OCI-M2 (cell line): ENCODE results near the gene POU1F1.
"Not testable (repeated sequence)": the region's sequence is repeated elsewhere in the genome, so short reads cannot be mapped to it uniquely, and the experiment has no call there.

Source experiments
- DNase-seq: peaks from one replicate; lab custom pipeline; 2025; ENCODE audit not compliant: unreplicated experiment; lab: John Stamatoyannopoulos, UW

POU1F1 gene, protein sequence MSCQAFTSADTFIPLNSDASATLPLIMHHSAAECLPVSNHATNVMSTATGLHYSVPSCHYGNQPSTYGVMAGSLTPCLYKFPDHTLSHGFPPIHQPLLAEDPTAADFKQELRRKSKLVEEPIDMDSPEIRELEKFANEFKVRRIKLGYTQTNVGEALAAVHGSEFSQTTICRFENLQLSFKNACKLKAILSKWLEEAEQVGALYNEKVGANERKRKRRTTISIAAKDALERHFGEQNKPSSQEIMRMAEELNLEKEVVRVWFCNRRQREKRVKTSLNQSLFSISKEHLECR

DNA sequence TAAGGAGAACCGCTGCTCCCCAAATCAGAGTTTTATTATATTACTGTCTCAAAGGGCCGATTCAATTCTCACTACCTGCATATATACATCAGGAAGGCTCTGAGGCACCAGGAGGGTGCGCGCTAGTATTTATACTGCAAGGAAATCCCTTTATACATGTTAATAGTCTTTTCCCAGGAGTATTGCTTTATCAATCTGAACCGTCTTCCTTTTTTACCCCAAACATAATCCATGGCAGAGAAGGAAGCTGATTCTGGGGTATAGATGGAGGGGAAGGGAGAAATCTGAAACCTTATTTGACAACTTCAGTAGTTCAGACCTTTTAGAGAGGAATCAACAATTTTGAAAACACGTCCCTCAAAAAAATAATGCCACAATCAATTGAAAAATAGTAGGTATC, at the start of gene POU1F1:
POU1F1 (minus strand) TSS at position 101 of the 400 bp plus-strand sequence. CDS start 122 bp downstream, outside the sequence.
- DNase-seq = no peak

DNA sequence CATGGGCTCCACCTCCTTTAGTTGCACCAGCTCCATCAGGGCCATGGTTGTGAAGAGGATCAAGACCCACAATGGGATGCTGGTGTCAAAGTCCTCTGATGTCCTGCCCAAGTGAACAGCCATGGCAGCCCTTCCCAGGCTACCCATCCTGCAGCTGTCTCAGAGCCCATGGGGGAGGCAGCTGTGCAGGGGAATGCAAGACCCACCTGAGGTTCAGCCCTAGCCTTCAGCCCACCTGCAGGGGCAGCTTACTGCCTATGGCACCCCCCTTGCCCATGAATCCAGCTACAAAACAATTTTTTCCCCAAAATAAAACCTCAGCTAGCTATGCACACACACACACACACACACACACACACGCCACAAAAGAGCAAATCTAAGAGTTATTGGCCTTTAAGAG, 48.2 kb upstream of the POU1F1 start:
- no peak for DNase-seq

DNA sequence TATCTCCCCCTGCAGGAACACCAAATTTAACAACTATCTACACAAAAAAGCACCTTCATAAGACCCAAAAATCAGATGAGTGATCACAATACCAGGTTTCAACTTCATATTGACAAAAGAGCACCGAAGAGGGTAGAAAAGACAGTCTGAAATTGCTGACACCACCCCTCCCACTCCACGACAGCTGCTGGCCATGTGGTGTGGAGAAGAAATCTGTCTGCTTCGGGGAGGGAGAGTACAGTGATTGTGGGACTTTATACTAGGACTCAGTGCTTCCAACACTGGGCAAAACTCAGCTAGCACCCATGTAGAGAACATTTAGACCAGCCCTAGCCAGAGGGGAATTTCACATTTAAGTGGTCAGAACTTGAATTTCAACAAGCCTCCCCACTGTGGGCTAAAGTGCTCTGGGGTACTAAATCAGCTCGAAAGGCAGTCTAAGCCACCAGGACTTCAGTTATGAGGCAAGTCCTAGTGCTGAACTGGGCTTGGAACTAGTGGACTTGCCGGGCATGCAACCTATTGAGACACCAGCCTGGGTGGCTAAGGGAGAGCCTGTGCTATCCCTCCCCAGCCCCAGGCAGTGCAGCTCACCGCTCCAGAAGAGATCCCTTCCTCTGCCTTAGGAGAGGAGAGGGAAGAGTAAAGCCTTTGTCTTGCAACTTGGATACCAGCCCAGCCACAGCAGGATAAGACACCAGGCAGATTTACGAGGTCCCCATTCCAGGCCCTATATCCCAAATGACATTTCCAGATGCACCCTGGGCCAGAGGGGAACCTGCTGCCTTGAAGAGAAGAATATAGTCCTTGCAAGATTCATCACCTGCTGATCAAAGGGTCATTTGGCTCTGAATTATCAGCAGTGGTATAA, 44.6 kb upstream of the POU1F1 start:
- no peak for DNase-seq

DNA sequence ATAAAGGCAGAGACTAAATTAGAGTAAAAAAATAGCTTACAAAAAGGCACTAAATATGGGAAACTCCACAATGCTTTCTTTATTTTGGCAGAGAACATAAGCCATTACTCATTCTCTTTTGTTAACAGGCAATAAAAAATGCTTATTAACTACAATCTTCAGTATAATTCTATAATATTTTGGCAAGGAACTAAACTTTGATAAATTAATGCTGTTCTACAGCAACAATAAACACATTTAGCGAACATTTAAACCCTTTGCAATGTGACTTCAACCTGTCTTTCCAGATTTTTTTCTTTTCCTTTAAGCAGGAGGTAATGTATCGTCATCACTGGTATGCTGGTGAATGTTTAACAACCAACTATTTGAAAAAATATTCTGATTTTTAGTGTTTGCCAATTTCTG, 42.2 kb upstream of the POU1F1 start:
- no peak for DNase-seq

DNA sequence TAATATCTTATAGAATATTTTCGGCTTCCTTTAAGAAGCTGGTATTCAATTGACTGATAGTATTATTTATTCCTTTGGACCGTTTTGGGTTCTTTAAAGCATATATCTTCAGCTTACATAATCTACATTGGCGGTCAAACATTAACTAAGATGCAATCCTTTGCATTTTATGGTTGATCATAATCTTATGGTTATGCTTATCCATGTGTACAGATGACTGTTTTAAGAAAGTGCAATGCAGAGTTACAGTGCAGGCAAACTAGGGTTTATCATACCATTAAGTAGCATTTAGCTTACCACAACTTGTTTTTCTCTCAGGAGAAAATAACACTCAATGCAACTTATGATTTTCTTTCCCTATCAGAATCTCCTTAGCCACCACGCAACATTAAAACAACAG, 41.4 kb upstream of the POU1F1 start:
- no peak for DNase-seq

DNA sequence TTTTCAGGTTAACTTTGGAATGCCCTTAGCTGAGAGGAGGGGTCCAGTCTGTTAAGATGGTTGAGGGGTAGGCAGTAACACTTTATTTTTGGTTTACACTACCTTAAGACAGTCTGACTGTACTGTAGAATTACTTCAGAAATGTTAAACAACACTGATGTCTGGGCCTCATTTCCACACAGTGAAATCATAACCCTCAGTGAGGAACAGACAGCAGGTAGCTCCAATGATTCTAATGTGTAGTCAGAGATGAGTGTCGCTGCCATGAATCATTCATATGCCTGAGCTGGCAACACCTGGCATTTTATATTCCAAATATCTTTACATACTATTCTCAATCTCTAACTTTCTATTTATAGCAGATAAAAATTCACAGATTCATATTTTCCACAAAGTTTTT, 37.3 kb upstream of the POU1F1 start:
- no peak for DNase-seq

DNA sequence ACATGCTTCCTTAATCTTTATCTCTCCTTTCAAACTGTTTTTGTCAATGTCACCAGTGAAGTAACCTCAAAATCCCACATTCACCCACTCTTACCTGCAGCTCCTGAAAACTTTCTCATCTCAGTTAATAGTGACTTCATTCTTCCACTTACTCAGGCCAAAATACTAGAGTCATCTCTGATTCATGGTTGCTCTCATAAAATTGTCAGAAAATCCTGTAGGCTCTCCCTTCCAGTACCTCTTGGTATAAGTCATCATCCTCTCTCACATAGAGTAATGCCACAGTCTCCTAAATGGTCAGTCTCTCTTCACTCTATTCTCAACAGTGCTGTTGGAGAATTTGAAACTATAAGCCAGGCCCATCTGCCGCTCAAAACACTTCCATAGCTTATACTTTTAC, 34.9 kb upstream of the POU1F1 start:
- DNase-seq = no peak

DNA sequence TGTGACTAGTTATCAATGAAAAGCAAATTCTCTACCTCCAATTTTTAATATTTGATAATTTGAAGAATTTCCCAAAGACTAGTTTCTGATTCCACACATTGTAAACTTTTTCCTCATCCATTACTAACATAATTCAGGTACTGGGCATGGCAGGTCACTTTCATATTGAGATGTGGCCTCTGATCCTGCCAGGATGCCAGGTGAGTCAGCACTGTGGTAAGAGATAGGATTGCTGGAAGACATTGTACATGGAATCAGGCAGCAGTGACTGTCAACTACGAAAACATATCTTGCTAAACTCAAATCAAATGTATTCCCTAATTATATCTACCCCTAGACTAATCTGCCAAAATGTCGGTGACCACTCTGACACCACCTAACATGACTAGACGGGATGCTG, 33.2 kb upstream of the POU1F1 start:
- DNase-seq = no peak

DNA sequence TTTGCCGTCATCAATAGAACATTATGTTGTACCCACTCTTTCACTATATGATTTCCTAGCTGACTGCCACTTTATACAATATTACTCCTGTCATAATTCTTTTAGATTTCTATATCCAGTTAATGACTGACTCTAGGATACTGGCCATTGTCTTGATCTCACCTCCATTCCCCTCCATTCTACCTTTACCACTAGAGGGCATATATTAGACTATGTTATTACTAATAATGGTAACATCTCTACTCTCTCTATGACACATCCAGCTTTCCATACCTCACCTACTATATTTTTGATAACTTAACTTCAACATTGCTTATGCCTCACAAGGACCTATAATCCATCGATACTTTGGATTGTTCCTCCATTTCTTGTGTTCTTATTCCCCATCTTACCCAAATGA, 31.4 kb upstream of the POU1F1 start:
- no peak for DNase-seq

DNA sequence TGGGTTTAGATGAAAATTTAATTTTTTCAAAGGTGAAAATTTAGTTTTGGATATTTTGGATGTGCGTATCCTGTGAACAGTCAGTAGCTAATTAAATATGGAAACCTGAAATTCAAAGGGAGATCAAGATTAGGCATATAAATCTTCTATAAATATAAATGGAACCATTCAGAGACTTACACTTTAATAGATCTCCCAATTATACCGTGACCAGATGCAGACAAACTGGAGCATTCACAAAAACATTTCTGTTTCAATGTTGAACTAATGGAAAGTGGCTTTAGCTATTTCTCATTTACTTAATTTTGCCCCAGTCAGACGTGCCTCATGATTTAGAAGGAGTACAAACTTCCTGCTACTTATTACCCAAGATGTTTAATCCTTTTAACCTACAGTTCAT, 29.1 kb upstream of the POU1F1 start:
- DNase-seq = no peak

DNA sequence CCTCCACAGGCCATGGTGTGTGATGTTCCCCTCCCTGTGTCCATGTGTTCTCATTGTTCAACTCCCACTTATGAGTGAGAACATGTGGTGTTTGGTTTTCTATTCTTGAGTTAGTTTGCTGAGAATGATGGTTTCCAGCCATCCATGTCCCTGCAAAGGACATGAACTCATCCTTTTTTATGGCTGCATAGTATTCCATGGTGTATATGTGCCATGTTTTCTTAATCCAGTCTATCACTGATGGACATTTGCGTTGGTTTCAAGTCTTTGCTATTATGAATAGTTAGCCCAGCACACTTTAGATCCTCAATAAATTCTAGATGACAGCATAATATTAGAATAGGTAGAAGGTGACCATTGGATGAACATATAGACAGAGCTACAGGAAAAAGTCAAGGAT, 28.6 kb upstream of the POU1F1 start:
- DNase-seq = not testable (repeated sequence)

DNA sequence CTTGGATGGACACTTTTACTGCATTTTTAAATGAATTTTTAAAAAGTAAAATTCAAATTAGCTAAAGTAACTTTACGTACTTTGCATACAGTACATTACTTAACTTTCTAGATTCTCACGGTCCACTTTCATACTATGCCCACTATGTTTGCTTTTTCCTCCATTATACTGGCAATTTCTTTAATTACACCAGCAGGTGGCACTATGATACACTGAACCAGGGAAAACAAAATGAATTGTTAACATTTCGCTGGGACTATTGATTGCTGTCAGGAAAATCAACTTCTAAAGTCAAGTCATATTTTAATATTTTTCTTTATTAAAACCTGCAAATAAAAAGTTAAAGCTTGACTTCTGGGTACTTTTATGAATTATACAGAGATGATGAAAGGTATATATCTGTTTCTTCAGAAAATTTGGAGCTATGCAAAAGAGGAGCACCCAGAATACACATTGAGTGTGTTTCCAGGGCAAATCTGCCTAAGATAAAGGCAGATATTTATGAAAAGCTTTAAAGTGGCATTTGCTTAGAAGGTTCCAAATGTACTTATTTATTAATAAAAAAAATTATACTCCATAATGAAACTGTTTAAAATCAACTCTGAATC, 21.8 kb upstream of the POU1F1 start:
- no peak for DNase-seq

DNA sequence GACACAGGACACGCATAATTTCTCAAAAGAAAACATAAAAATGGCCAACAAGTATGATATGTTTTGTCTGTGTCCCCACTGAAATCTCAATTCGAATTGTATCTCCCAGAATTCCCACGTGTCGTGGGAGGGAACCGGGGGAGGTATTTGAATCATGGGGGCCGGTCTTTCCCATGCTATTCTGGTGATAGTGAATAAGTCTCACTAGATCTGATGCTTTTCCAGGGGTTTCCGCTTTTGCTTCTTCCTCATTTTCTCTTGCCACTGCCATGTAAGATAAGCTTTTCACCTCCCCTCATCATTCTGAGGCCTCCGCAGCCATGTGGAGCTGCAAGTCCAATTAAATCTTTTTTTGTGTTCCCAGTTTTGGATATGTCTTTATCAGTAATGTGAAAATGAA, 12.1 kb upstream of the POU1F1 start:
- DNase-seq = no peak

DNA sequence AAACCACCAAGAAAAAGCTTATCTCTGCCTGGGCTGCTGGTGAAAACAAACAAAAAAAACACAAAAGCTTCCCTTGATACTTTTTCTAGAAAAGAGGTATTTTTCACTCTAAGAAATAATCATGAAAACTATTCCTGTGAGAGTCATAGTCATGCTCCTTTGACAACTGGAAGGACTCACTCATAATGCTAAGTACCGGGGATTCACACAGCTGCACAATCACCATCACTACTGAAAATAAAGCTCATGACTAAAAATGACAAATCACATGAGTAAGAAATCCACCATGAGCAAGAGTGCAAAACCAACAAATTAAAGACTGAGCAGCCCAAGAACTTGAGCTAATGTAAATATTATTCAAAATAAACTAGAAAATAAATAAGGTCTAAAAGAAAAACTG, 10.6 kb upstream of the POU1F1 start:
- DNase-seq = no peak

DNA sequence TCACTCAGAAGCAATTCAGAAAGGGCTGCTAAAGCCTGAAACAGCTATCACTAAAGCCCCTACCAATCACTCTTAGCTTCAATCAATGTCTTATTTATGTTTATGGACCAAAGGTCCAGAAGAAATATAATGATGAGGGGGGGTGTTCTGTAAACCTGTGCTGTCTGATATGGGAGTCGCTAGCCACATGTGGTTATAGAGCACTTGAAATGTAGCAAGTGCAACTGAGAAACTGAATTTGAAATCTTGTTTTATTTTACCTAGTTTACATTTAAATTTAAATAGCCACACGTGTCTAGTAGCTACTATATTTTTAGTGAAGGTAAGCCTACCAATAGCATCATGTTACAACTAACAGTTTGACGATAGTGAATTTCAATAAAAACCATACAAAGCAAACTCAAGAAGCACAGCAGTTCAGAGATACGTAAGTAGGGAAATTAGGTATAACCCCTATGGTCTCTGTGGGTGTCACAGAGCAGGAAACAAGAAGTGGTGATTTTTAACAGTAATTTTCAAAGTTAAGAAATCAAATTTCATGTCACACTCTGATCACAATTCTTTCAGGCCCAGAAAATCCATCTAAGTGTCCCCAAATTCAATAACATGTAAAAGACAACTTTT, 3.6 kb downstream of the POU1F1 start:
- no peak for DNase-seq

DNA sequence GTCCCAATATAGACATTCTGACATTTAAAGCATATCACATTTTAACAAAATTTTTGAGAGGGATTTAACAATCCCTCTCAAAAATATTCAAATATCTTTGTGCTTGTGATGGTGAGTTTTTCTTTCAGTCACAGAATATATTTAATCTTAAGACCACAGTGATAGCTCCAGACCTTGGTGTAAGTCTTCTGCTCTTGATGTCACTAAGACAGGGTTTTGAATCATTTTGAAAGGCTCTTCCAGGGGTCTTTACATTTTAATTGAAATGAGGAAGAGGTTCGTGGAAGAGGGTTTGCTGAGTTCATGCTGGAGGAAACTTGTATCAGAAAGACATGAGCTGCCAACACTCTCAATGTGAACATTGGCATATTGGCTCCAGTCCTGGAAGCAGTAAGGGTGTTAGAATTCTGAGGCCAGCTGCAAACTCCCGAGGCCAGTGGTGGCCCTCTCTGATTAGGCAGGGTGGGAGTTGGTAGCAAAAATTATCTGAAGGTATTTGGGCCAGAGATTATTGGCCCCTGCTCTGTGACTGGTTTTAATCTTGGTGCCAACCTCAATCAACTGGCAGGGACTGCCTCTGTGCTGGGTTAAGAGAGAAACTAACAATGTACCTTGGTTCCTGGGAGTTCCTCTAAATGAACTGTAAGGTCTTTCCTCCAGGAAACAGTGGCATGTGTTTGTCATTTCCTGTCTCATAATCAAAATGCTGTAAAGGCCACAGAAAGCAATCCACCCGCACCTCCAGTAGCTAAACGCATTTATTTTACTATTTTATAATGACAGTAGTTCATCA, 5.3 kb downstream of the POU1F1 start:
- no peak for DNase-seq

DNA sequence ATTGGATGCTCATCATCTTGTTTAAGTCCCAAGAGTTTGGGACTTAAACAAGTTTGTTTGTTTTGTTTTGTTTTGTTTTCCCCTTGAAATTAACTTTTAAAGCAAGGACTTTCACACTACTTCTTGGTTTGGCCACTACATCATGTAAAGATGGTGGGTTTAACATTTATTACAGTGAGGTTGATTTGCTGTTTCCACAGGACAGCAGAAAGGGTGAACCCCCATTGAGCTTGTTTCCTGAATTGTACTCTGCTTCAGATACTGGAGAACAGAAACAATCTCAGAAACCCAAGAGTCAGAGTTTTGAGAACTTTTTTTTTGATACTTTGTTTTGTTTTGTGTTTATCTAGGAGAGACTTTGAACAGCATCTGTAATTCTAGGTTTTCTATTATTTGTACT, 6.7 kb downstream of the POU1F1 start:
- DNase-seq = no peak

DNA sequence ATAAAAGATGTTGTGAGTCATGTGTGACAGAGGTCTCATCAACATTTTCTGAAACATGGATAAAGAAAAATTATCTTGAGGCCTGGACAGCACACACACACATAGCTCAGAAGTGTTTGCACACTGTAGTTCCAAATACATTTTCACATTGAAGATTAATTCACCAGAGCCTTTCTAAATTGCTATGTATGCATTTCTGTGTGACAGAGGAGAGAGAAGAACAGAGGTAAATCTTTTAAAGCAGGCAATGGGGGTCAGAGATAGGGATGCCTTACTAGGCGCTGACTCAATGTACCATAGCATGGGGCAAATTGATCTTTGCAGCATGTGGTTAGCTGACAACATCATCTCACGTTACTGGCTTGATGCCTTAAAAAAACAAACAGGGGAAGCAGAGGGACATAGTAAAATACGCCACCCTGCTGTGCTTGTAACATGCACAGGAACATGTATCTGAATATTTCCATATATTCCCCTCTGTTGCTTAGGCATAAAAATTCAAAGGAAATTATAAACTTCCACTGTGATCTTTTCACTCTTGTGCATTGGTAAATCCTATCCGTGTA, 7.7 kb downstream of the POU1F1 start:
- no peak for DNase-seq

DNA sequence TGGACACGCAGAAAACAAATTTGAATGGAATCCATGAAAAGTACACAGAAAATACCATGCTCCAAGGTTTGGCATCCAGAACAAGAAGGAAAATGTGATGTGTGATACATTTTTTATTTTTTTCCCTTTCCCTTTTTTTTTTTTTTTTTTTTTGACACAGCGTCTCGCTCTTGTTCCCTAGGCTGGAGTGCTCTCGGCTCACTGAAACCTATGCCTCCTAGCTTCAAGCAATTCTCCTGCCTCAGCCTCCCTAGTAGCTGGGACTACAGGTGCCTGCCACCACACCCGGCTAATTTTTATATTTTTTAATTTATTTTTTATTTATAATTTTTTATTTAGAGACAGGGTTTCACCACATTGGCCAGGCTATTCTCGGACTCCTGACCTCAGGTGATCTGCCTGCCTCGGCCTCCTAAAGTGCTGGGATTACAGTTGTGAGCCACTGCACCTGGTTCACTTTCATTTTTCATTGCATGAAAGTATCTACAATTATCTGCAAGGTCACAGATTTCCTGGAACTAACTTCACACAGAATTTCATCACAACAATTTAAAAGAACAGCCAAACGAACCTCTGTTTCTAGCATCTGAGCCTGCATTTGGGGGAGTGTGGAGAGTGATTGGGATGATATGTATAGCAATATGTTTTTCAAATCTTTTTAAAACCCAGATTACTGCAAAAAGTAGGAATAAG, 8.3 kb downstream of the POU1F1 start:
- no peak for DNase-seq

DNA sequence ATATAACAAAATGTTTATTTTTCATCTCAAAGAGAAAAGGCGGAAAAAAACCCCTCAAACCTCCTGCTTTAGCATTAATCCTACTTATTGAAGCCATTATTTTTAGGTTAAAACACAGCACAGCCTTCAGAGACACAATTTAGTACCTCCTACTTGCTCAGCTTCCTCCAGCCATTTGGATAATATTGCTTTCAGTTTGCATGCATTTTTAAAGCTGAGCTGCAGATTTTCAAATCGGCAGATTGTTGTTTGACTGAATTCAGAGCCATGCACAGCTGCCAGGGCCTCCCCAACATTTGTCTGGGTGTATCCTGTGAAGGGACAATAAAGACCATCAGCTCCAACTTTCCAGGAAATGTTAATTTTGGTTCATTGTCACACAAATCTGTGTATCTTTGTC, 14.5 kb downstream of the POU1F1 start:
- DNase-seq = no peak
